ENCODE measurements around the gene CLDN19.

Gene CLDN19

GRCh38 chr1:42736571-42737200 is 3.4 kb downstream of the CLDN19 start:
- TF ChIP-seq CTCF (IDR thresholded peaks at IDR 0.05; ENCODE audit: insufficient read depth, low read length, poor library complexity, severe bottlenecking): no peak
- no peak for DNase-seq (ENCODE audit: extremely low read depth, insufficient read length)
- Histone ChIP-seq H3K36me3 (ENCODE audit: control insufficient read depth, insufficient read depth, low read length) (no peaks in the 10 kb centered on the region), H3K27me3 (replicated peaks; ENCODE audit: control insufficient read depth, insufficient read depth, low read length) (no peaks in the 10 kb centered on the region), H3K4me3 (replicated peaks; ENCODE audit: low read depth, low read length) (no peak overlapping the region)

GRCh38 chr1:42736152-42736551 is 3.9 kb downstream of the CLDN19 start:
- Histone ChIP-seq H3K27me3 (replicated peaks; ENCODE audit: control insufficient read depth, insufficient read depth, low read length) (no peaks in the 10 kb centered on the region), H3K4me3 (replicated peaks; ENCODE audit: low read depth, low read length) (no peak overlapping the region), H3K36me3 (ENCODE audit: control insufficient read depth, insufficient read depth, low read length) (no peaks in the 10 kb centered on the region)
- TF ChIP-seq CTCF (IDR thresholded peaks at IDR 0.05; ENCODE audit: insufficient read depth, low read length, poor library complexity, severe bottlenecking): peak; percentile 21
- no peak for DNase-seq (ENCODE audit: extremely low read depth, insufficient read length)

DNA sequence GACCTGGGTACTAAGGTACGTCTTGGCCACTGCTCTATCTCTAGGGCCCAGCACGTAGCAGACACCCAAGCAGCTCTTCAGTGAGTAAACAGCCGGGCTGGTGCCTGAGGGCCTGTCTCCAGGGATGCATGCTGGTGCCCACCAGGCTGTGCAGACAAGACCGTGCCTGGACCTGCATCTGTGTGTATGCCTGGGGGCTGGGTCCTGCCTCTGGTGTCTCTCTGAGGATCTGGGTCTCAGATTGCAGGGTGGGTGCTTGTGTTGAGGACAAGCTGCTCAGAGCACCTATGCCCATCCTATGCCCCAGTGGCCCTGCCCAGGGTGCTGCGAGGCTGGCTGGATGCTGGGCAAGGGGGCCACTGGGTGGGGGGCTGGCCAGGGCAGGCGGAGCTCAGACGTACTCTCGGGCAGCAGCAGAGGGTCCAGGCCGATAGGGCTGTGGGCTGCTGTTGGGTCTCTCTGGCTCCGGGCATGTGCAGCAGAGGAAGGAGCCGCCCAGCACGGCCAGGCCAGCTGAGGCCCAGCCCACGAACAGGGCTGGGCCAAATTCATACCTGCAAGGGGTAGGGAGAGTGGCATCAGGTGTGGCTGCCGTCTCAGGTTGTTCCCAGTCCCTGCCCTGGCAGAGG is 4.4 kb downstream of the CLDN19 start:
- TF ChIP-seq CTCF (IDR thresholded peaks at IDR 0.05; ENCODE audit: insufficient read depth, low read length, poor library complexity, severe bottlenecking): no peak
- Histone ChIP-seq H3K4me3 (replicated peaks; ENCODE audit: low read depth, low read length) (no peak overlapping the region), H3K36me3 (ENCODE audit: control insufficient read depth, insufficient read depth, low read length) (no peaks in the 10 kb centered on the region), H3K27me3 (replicated peaks; ENCODE audit: control insufficient read depth, insufficient read depth, low read length) (no peaks in the 10 kb centered on the region)
- DNase-seq (ENCODE audit: extremely low read depth, insufficient read length): no peak

DNA sequence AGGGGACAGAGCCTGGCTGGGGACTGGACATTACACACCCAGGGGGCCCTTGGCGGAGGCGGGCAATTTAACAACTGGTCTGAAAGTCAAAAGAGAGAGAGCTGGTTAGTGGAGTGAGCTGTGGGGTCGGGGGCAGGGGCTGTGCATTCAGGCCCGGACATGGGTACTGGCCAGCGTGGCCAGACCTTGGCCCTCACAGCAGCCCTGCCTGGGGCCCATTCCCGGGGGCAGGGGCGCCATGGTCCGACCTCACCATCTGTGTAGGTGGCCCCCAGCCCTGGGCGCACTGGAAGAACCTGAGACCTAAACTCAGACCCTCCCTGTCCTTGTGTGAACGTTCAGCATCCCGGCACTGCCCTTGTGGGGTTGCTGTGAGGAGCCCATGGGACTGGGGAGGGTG is 5.0 kb downstream of the CLDN19 start:
- no peak for DNase-seq (ENCODE audit: extremely low read depth, insufficient read length)
- H3K27me3 ChIP-seq (replicated peaks; ENCODE audit: control insufficient read depth, insufficient read depth, low read length): no peaks in the 10 kb centered on the region

DNA sequence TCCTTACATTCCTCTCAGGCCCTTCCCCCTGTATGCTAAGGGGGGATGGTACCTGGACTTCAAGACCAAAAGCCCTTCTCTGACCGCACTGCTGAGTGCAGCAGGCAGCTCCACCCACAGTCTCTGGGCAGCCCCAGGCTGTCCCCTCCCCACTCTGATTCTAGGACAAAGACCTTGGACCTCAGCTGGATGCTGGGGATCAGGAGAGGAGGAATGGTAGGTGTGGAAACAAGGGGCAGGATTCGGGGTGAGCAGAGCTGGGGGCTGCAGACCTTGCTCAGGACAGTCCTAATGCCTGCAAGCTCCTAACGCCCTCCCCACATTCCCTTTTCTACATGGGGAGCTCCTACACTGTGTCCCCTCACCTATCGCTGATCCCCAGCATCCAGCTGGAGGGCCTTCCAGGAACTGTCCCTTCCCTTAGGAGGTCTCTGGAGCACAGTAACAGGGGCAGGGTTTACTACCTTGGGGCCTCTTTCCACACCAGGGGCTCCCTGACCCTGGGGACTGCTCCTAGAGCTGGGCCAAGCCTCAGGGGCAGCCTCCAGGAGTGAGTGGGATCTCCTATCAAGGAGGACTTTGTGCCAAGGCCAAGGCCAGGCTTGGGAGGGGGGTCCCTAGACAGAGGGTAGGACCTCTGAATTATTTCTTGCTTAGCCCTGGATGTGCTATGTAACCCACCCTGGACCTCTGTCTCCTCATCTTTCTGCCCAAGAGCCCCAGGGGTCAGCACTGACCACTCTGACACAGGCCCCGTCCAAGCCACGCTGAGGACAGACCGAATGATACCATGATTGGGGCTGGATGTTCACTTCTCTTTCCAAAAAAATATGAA is 5.6 kb downstream of the CLDN19 start:
- H3K4me3 ChIP-seq (replicated peaks; ENCODE audit: low read depth, low read length): no peak overlapping the region
- no peaks in the 10 kb centered on the region for H3K27me3 ChIP-seq (replicated peaks; ENCODE audit: control insufficient read depth, insufficient read depth, low read length)
- no peaks in the 10 kb centered on the region for H3K36me3 ChIP-seq (ENCODE audit: control insufficient read depth, insufficient read depth, low read length)
- no peak for DNase-seq (ENCODE audit: extremely low read depth, insufficient read length)
- TF ChIP-seq CTCF (IDR thresholded peaks at IDR 0.05; ENCODE audit: insufficient read depth, low read length, poor library complexity, severe bottlenecking): no peak

More for the DNA sequence above, 5.0 kb downstream of the CLDN19 start:
- Histone ChIP-seq H3K4me3 (replicated peaks; ENCODE audit: low read depth, low read length) (no peak overlapping the region), H3K36me3 (ENCODE audit: control insufficient read depth, insufficient read depth, low read length) (no peaks in the 10 kb centered on the region)
- TF ChIP-seq CTCF (IDR thresholded peaks at IDR 0.05; ENCODE audit: insufficient read depth, low read length, poor library complexity, severe bottlenecking): no peak
